Stimulated activated CD4-positive, alpha-beta T cell treated with anti-CD3 and anti-CD28 coated beads, Interleukin-12 subunit alpha, Interleukin-12 subunit beta, amount 100 ng/mL, for 24 hours (primary cell): ENCODE data around the gene ARHGAP8.

Experiments used
- DNase-seq, 2 experiments: peaks; one replicate each; pipeline ENCODE4 v3.0.0-alpha.2; 2020; ENCODE audit warnings: low read depth in 2 of 2

The ARHGAP8 gene

GRCh38 chr22:44802071-44802700, 49.8 kb downstream of the ARHGAP8 start:
- no peak for DNase-seq

GRCh38 chr22:44802956-44803355, 50.6 kb downstream of the ARHGAP8 start:
- DNase-seq = no peak

GRCh38 chr22:44804327-44804726, 52.0 kb downstream of the ARHGAP8 start:
- DNase-seq = no peak

GRCh38 chr22:44805711-44806110, 53.3 kb downstream of the ARHGAP8 start:
- DNase-seq = no peak

GRCh38 chr22:44807232-44807631, 54.9 kb downstream of the ARHGAP8 start:
- DNase-seq = no peak

- no peak for DNase-seq
These were observed 55.7 kb downstream of the ARHGAP8 start for GRCh38 chr22:44807915-44808690.

GRCh38 chr22:44809456-44809855, 57.1 kb downstream of the ARHGAP8 start:
- no peak for DNase-seq

GRCh38 chr22:44811141-44811540, 58.8 kb downstream of the ARHGAP8 start:
- no peak for DNase-seq

GRCh38 chr22:44813416-44813815, 61.0 kb downstream of the ARHGAP8 start:
- no peak for DNase-seq

- no peak for DNase-seq
These were observed 62.1 kb downstream of the ARHGAP8 start for GRCh38 chr22:44814266-44815098.

- DNase-seq = no peak
These were observed 63.0 kb downstream of the ARHGAP8 start for GRCh38 chr22:44815099-44816070.

- DNase-seq = no peak
These were observed 63.8 kb downstream of the ARHGAP8 start for GRCh38 chr22:44816141-44816540.

GRCh38 chr22:44818727-44819126, 66.4 kb downstream of the ARHGAP8 start:
- DNase-seq = no peak

- DNase-seq = no peak
These were observed 67.7 kb downstream of the ARHGAP8 start for GRCh38 chr22:44819966-44820631.

GRCh38 chr22:44821741-44822475, 69.5 kb downstream of the ARHGAP8 start:
- DNase-seq = no peak

GRCh38 chr22:44822534-44822933, 70.2 kb downstream of the ARHGAP8 start:
- no peak for DNase-seq

GRCh38 chr22:44823396-44823795, 71.0 kb downstream of the ARHGAP8 start:
- DNase-seq = no peak

GRCh38 chr22:44823806-44824205, 71.4 kb downstream of the ARHGAP8 start:
- no peak for DNase-seq

- DNase-seq = no peak
These were observed 71.9 kb downstream of the ARHGAP8 start for GRCh38 chr22:44824271-44824670.
